Activated CD4-positive, CD25-positive, alpha-beta regulatory T cell treated with anti-CD3 and anti-CD28 coated beads, Interleukin-2, amount 50 U/mL, for 24 hours (primary cell): ENCODE data around the gene SH3RF3.
"Not testable (repeated sequence)": the region's sequence is repeated elsewhere in the genome, so short reads cannot be mapped to it uniquely, and the experiment has no call there.

Source experiments
- ATAC-seq, 2 donors: fragments of 150-1000 bp; cut with Tn5 transposase; one replicate each; pipeline ENCODE4 v1.10.0; 2021; ENCODE audit warnings: mild to moderate bottlenecking in 1 of 2, moderate library complexity in 1 of 2

Gene SH3RF3

DNA sequence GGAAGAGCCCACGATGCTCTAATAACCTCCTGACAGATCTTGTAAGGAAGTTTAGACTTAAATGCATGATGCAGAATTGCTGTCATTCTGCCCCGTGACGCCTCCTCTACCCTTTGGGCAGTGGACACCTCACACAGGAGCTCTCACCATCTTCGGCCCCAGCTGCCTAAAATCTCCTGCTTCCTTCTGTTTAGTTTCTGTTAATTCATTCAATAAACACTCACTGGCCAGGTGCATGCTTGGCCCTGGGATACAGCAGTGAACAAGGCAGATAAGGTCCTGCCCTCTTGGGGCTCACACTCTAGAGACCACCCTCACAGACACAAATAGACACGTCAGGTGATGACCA, 403.7 kb downstream of the SH3RF3 start:
- ATAC-seq, result no peak

DNA sequence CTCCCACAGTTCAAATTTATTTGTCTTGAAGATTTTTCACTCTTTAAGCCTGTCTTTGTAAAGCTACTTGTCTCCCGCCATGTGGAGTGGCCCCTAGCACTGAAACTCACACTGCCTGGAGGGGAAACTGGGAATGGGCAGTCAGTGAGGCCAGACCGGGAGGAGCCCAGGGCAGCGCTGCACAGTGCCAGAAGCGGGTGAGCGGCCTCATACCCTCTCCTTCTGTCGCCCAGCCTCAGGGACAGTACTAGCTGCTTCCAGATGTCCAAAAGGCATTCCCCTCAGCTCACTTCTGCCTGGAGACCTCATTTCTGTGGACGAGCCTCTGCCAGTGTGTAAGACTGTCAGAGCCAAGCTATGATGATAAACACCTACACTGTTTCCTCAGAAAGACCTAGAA, 404.8 kb downstream of the SH3RF3 start:
- ATAC-seq, result no peak

DNA sequence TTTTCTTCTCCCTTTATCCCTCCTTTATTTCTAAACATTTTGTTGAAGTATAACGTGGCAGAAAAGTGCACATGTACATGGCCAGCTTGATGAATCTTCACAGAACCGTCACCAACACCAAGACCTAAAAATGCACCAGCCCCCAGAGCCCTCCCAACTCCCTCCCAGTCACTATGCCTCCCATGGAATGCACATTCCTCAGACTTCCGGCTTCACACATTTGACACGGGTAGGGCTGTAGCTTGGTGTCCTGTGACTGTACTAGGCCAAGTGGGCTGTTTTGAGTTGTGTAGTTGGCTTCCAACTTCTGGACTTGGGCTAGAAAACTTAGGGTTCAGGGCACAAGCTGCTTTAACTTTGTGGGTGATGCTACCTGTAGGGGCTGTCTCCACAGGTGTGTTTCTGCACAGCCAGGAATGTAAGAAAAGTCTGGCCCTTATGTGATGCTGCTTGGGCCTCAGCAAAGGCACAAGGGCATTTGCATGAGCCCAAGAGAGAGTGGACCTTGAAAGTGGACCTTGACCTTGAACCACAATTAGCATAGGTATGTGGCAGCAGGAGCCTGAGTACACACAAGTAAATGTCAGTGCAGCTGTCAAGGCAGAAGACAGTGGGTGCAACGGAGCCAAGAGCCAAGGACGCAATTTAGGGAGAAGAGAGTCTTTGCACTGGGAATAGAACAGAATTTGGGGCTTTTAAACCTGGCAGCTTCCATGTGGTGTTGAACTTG, 406.4 kb downstream of the SH3RF3 start:
- ATAC-seq, result no peak

DNA sequence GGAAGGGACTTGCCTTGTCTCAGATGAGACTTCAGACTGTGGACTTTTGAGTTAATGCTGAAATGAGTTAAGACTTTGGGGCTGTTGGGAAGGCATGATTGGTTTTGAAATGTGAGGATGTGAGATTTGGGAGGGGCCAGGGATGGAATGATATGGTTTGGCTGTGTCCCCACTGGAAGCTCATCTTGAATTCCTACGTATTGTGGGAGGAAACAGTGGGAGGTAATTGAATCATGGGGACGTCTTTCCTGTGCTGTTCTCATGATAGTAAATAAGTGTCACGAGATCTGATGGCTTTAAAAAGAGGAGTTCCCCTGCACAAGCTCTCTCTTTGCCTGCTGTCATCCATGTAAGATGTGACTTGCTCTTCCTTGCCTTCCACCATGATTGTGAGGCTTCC, 407.6 kb downstream of the SH3RF3 start:
- ATAC-seq, result not testable (repeated sequence)

DNA sequence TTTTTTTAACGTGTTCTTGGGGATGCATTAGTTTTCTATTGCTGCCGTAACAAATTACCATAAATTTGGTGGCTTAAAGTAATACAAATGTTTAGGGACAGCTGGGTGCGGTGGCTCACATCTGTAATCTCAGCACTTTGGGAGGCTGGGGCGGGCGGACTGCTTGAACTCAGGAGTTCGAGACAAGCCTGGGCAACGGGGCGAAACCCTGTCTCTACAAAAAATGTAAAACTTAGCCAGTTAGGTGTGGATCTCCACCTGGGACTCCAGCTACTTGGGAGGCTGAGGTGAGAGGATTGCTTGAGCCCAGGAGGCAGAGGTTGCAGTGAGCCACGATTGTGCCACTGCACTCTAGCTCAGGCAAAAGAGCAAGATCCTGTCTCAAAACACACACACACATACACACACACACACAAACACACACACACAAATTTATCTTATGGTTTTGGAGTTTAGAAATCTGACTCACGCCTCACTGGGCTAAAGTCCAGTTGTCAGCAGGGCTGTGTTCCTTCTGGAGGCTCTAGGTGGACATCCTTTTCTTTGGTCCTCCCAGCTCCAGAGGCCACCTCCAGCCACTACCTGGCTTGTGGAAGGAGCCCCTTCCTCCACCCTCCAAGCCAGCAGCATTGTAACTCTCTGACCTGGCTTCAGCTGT, 408.7 kb downstream of the SH3RF3 start:
- no peak for ATAC-seq

DNA sequence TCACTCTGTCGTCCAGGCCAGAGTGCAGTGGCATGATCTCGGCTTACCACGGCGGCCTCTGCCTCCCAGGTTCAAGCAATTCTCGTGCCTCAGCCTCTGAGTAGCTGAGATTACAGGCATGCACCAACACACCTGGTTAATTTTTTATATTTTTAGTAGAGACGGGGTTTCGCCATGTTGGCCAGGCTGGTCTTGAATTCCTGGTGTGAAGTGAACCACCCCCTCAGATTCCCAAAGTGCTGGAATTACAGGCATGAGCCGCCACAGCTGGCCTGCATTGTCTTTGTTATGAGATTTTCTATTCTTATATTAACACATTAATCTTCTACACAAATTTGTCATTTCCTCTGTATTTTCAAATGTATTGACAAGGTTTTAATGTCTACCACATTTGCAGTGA, 409.5 kb downstream of the SH3RF3 start:
- ATAC-seq, result no peak

DNA sequence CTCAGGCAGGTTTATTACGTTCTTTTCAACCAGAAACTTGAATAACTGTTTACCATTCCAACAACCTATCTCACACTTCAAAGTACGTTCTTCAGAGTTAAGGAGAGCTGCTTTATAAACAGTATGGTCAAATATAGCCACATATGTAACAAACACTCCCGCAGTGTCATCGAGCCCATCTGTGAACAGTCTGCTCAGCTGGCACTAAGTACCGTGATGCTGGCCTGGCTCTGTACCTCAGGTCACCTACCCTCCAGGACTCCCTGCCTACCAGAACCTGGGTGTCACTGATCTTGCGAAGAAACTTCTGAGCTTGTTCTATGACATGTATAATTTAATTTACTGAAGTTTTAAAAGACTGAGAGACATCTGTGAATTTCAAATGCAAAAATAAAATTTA, 413.4 kb downstream of the SH3RF3 start:
- ATAC-seq, result no peak

DNA sequence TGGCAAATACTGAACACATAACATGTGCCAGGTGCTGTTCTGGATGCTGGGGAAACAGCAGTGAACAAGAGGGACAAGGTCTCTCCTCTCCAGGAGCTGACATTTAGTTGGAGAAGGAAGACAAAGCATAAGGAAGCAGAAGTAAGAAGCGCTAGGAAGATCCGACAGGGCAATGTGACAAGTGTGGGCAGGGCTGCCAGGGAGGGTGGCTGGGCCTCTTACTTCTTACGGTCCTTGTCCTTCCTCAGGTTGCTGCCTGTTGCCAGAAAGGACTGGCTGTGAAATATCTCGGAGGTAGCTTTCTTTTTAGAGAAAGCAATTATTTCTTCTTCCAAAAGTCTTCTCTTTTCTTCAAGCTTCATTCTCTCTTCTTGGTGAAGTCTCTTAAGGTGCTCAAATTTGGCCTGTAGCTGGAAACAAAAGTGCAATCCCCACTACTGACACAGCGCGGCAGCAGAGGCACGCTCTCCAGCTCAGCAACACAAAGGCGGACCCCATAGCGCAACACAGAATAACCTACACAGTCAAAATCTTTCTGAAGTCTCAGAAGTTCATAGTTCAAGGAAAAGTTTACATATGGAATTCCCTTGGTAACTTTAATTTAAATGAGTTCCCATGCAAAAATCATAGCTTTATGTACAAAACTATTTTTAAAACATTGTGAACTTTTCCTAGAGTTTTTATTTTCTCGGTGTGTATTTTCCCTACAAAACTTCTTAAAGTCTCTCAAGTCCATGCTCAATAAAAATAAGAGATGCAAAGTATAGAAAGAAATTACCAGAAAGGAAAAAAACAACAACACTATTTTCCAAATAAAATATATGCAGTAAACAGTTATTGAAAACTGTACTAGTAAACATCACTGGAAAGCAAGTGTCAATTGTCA, 417.1 kb downstream of the SH3RF3 start:
- peak; percentile 56 to 69 for ATAC-seq

DNA sequence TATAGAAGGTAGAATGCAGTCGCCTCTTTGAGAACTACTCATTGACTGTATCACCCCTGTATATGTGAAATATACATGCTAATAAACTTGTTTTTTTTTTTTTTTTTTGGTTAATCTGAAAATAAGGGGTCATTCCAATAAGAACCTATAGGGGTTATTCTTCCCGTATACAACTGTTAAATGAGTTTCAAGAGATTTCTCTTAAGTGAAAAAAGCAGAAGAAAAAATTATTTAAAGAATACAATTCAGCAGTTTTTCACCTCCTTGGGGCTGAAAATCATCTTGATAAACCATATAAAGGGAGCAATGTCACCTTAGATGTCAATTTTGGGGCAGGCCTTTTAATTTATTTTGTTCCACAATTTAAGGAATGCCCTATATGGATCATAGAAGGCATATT, 418.3 kb downstream of the SH3RF3 start:
- ATAC-seq, result no peak

DNA sequence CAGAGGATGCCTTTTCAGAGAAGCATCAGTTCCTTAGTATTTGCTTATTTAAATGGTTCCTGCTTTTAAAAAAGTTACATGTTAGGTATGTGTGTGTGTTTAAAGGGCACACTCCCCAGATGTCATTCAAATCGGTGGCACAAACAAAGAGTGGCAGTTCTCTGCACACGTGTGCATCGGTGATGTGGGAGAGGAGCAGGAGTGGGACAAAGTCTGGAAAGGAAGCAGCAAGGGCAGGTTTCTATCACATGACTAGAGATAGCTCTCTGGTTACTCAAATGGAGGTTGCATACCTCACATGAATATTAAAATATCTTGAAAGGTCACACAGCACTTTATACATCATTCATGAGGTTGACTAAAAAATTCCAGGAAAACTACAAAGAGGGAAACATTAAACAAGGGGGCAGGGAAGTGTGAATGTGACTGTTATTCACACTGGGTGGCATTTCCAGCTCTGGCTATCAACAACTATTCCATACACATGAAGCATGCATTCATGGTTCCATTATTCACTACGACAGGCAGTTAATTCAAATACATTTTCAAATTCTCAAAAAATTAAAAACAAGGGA, 420.1 kb downstream of the SH3RF3 start:
- ATAC-seq, result no peak
